Stimulated activated CD8-positive, alpha-beta memory T cell treated with anti-CD3 and anti-CD28 coated beads, Interleukin-7, amount 100 ng/mL, for 1 hour (primary cell): ENCODE measurements around the gene BCAS1.

Experiments
- DNase-seq, 2 donors: peaks; one replicate each; pipeline ENCODE4 v3.0.0-alpha.2; 2020; ENCODE audit warnings: low read depth in 2 of 2

Gene BCAS1

GRCh38 chr20:54048481-54048880, 21.9 kb downstream of the BCAS1 start:
- no peak for DNase-seq

GRCh38 chr20:54047720-54048119, 22.7 kb downstream of the BCAS1 start:
- no peak for DNase-seq

- DNase-seq: no peak
Measured at GRCh38 chr20:54047048-54047447, 23.3 kb downstream of the BCAS1 start.

GRCh38 chr20:54044156-54044555, 26.2 kb downstream of the BCAS1 start:
- no peak for DNase-seq

GRCh38 chr20:54043076-54043967, 27.1 kb downstream of the BCAS1 start:
- DNase-seq: no peak

- no peak for DNase-seq
Measured at GRCh38 chr20:54042021-54042420, 28.4 kb downstream of the BCAS1 start.

GRCh38 chr20:54041336-54041735, 29.1 kb downstream of the BCAS1 start:
- no peak for DNase-seq

- no peak for DNase-seq
Measured at GRCh38 chr20:54040531-54040930, 29.9 kb downstream of the BCAS1 start.

- no peak for DNase-seq
Measured at GRCh38 chr20:54038961-54039360, 31.4 kb downstream of the BCAS1 start.

GRCh38 chr20:54037525-54037924, 32.9 kb downstream of the BCAS1 start:
- DNase-seq: no peak

- DNase-seq: no peak
Measured at GRCh38 chr20:54029643-54030042, 40.8 kb downstream of the BCAS1 start.

- DNase-seq: no peak
Measured at GRCh38 chr20:54029176-54029575, 41.2 kb downstream of the BCAS1 start.

GRCh38 chr20:54028276-54029011, 42.0 kb downstream of the BCAS1 start:
- no peak for DNase-seq

- DNase-seq: no peak
Measured at GRCh38 chr20:54027704-54028103, 42.7 kb downstream of the BCAS1 start.

- DNase-seq: no peak
Measured at GRCh38 chr20:54026295-54027064, 43.9 kb downstream of the BCAS1 start.

GRCh38 chr20:54025251-54025771, 45.1 kb downstream of the BCAS1 start:
- no peak for DNase-seq

- no peak for DNase-seq
Measured at GRCh38 chr20:54023406-54023805, 47.0 kb downstream of the BCAS1 start.

GRCh38 chr20:54021446-54022235, 48.8 kb downstream of the BCAS1 start:
- DNase-seq: no peak

- no peak for DNase-seq
Measured at GRCh38 chr20:54020868-54021267, 49.5 kb downstream of the BCAS1 start.

GRCh38 chr20:54020348-54020747, 50.0 kb downstream of the BCAS1 start:
- no peak for DNase-seq

- no peak for DNase-seq
Measured at GRCh38 chr20:54019585-54019984, 50.8 kb downstream of the BCAS1 start.
